ENCODE data around the gene CCDC61. TPM values are rescaled to one million over a fixed set of nuclear protein-coding genes. Genes with fewer than 3 reads are reported as not detected.

CCDC61 gene
- total RNA-seq, 1 experiment from 2014 or later = 24.8 TPM

GRCh38 chr19:45996933-45997332 is 1.7 kb downstream of the CCDC61 start:
- no peak overlapping the region for H3K4me2 ChIP-seq
- no peak overlapping the region for H3K4me3 ChIP-seq
- POLR2A ChIA-PET (ENCODE audit: unreplicated experiment) = no interaction called here
- H4K20me1 ChIP-seq (ENCODE audit: insufficient read depth) = no peaks in the 10 kb centered on the region
- H3K4me1 ChIP-seq (replicated peaks; ENCODE audit: insufficient read depth) = peaks cover 11% of the 10 kb centered on the region
- H3K9me3 ChIP-seq (ENCODE audit: insufficient read depth, low read depth) = no peaks in the 10 kb centered on the region
- no peaks in the 10 kb centered on the region for H3K36me3 ChIP-seq (ENCODE audit: low read depth)
- H3K27me3 ChIP-seq (ENCODE audit: insufficient read depth, low read depth) = no peaks in the 10 kb centered on the region
- intact Hi-C loops (cut with micrococcal nuclease; ENCODE audit: unreplicated experiment) = no loop called here
- H3K79me2 ChIP-seq (ENCODE audit: low read depth) = peaks cover 19% of the 10 kb centered on the region; the same call in 1 of the 2 replicates
- no peak overlapping the region for H3K27ac ChIP-seq
- H2AFZ ChIP-seq = no peak overlapping the region
- no TSS peak for BruUV-seq (replicated peaks)
- TF ChIP-seq EZH2 (IDR thresholded peaks at IDR 0.05; ENCODE audit: low read depth) (no peak), CTCF (conservative IDR thresholded peaks at IDR 0.05) (no peak)
- DNase-seq = no peak
- CTCF ChIA-PET = interaction anchor here (0.6 kb wide), 1 partner anchor 80 kb away, joined by 5 read pairs; no protein-coding TSS in a partner anchor
- peaks cover 13% of the 10 kb centered on the region; the same call in 1 of the 2 replicates for H3F3A ChIP-seq (ENCODE audit: insufficient read depth, low read depth)
- no peaks in the 10 kb centered on the region for H3K9me2 ChIP-seq (ENCODE audit: insufficient read depth)

GRCh38 chr19:45998834-45999233 is 3.6 kb downstream of the CCDC61 start:
- Histone ChIP-seq H3K36me3 (ENCODE audit: low read depth) (no peaks in the 10 kb centered on the region), H3F3A (ENCODE audit: insufficient read depth, low read depth) (peaks cover 18% of the 10 kb centered on the region; the same call in 1 of the 2 replicates), H3K4me2 (no peak overlapping the region), H3K4me1 (replicated peaks; ENCODE audit: insufficient read depth) (peaks cover 11% of the 10 kb centered on the region), H3K4me3 (no peak overlapping the region), H3K27me3 (ENCODE audit: insufficient read depth, low read depth) (no peaks in the 10 kb centered on the region), H2AFZ (no peak overlapping the region), H3K9me2 (ENCODE audit: insufficient read depth) (no peaks in the 10 kb centered on the region), H3K9me3 (ENCODE audit: insufficient read depth, low read depth) (no peaks in the 10 kb centered on the region), H4K20me1 (ENCODE audit: insufficient read depth) (no peaks in the 10 kb centered on the region), H3K79me2 (ENCODE audit: low read depth) (peaks cover 19% of the 10 kb centered on the region; the same call in 1 of the 2 replicates), H3K27ac (no peak overlapping the region)
- no TSS peak for BruUV-seq (replicated peaks)
- TF ChIP-seq CTCF (conservative IDR thresholded peaks at IDR 0.05) (no peak), EZH2 (IDR thresholded peaks at IDR 0.05; ENCODE audit: low read depth) (no peak)
- ChIA-PET POLR2A (ENCODE audit: unreplicated experiment) (no interaction called here), CTCF (interaction anchor here (0.9 kb wide), 1 partner anchor 11 kb away, joined by 3 read pairs; no protein-coding TSS in a partner anchor)
- no peak for DNase-seq
- intact Hi-C loops (cut with micrococcal nuclease; ENCODE audit: unreplicated experiment) = no loop called here

DNA sequence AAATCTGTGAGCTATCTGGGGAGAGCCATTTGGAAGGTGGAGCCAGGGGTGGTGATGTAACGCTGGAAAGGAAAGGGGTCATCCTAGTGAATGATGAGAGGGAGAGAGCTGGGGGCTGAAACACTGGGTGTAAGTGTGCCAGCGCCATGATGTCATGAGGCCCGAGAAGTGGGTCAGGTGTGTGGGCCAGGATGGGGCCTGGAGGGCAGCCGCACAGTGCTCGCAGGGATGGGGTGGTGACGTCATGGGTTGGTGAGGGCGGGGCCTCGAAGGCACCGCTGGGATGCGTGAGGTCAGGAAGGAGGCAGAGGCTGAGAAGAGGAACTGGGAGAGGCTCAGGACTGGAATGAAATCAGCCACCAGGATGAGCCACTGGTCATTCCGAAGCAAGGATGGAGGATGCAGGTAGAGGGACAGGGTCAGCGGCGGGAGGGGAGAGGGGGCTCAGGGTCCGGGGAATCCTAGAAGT is 4.4 kb downstream of the CCDC61 start:
- no peak for TF ChIP-seq EZH2 (IDR thresholded peaks at IDR 0.05; ENCODE audit: low read depth)
- TF ChIP-seq CTCF (conservative IDR thresholded peaks at IDR 0.05) = no peak
- Histone ChIP-seq H3K4me1 (replicated peaks; ENCODE audit: insufficient read depth) (peaks cover 5% of the 10 kb centered on the region), H3K36me3 (ENCODE audit: low read depth) (no peaks in the 10 kb centered on the region), H3K9me3 (ENCODE audit: insufficient read depth, low read depth) (no peaks in the 10 kb centered on the region), H3K27me3 (ENCODE audit: insufficient read depth, low read depth) (no peaks in the 10 kb centered on the region), H4K20me1 (ENCODE audit: insufficient read depth) (no peaks in the 10 kb centered on the region), H3K27ac (no peak overlapping the region), H3K4me2 (no peak overlapping the region), H3K79me2 (ENCODE audit: low read depth) (peaks cover 19% of the 10 kb centered on the region; the same call in 1 of the 2 replicates), H3F3A (ENCODE audit: insufficient read depth, low read depth) (peaks cover 11% of the 10 kb centered on the region; the same call in 1 of the 2 replicates), H2AFZ (no peak overlapping the region), H3K9me2 (ENCODE audit: insufficient read depth) (no peaks in the 10 kb centered on the region), H3K4me3 (no peak overlapping the region)
- DNase-seq = no peak
- POLR2A ChIA-PET (ENCODE audit: unreplicated experiment) = no interaction called here
- BruUV-seq (replicated peaks) = no TSS peak
- intact Hi-C loops (cut with micrococcal nuclease; ENCODE audit: unreplicated experiment) = no loop called here
- CTCF ChIA-PET = interaction anchor here (0.9 kb wide), 1 partner anchor 10 kb away, joined by 3 read pairs; no protein-coding TSS in a partner anchor

Data from PC-9 (cell line).